ENCODE data around the gene DAB2IP. TPM values are rescaled to one million over a fixed set of nuclear protein-coding genes. Genes with fewer than 3 reads are reported as not detected.

The DAB2IP gene
- total and polyA plus RNA-seq, 2 of the 4 experiments (the other 2 are of a cell fraction), result 5.6 to 17.2 TPM

GRCh38 chr9:121833061-121833460, 181.6 kb downstream of the DAB2IP start:
- Histone ChIP-seq H3K27me3 (ENCODE audit: control insufficient read depth, insufficient read depth, low read length) (no peaks in the 10 kb centered on the region), H3K4me2 (ENCODE audit: low read depth, low read length) (no peak overlapping the region), H4K20me1 (ENCODE audit: insufficient read depth, low read length) (no peaks in the 10 kb centered on the region), H3K79me1 (ENCODE audit: low read depth in 1 of 2, low read length in 2 of 2) (peaks cover 0 to 5% of the 10 kb centered on the region in 2 experiments; a peak in 1 of 4 replicates), H3K4ac (ENCODE audit: low read depth, low read length) (no peak overlapping the region), H4K5ac (ENCODE audit: low read depth, low read length) (no peak overlapping the region), H2BK15ac (ENCODE audit: low read depth, low read length) (no peak overlapping the region), H2AFZ (replicated peaks; ENCODE audit: low read length, poor library complexity) (no peak overlapping the region), H4K8ac (ENCODE audit: low read depth in 2 of 2, low read length in 2 of 2) (no peak overlapping the region), H3K9ac (ENCODE audit: low read depth, low read length) (no peak overlapping the region), H3K18ac (ENCODE audit: low read depth, low read length) (no peak overlapping the region), H3K4me3 (ENCODE audit: insufficient read depth, low read depth, low read length) (no peak overlapping the region), H3K36me3 (ENCODE audit: control insufficient read depth, insufficient read depth, low read length) (no peaks in the 10 kb centered on the region), H2BK20ac (ENCODE audit: low read depth, low read length) (no peak overlapping the region), H3K23ac (ENCODE audit: low read depth, low read length) (no peak overlapping the region), H2BK120ac (ENCODE audit: low read depth, low read length) (no peak overlapping the region), H2BK5ac (ENCODE audit: low read depth, low read length, poor library complexity, severe bottlenecking) (no peak overlapping the region), H3K9me3 (ENCODE audit: control insufficient read depth, insufficient read depth, low read length) (no peaks in the 10 kb centered on the region), H4K91ac (ENCODE audit: insufficient read depth, low read depth, low read length) (no peak overlapping the region), H2AK9ac (replicated peaks; ENCODE audit: low read depth, low read length, poor library complexity) (no peak overlapping the region), H2AK5ac (ENCODE audit: low read depth, low read length) (no peak overlapping the region), H3K14ac (replicated peaks; ENCODE audit: low read depth, low read length) (no peak overlapping the region), H3K4me1 (ENCODE audit: control insufficient read depth, insufficient read depth, low read length) (peaks cover 15% of the 10 kb centered on the region), H3K27ac (ENCODE audit: insufficient read depth, low read length) (no peak overlapping the region), H3K56ac (ENCODE audit: extremely low read depth, insufficient read depth, low read length) (no peak overlapping the region), H3K9me1 (ENCODE audit: insufficient read depth, low read length) (peaks cover 12% of the 10 kb centered on the region)
- no TSS peak for BruUV-seq (replicated peaks)
- dilution Hi-C loops (cut with HindIII; ENCODE audit: low sequenced_read_pairs, unreplicated experiment), result no loop called here
- DNase-seq (no peak), ATAC-seq (ENCODE audit: low read depth) (no peak)
- TF ChIP-seq USF2 (IDR thresholded peaks at IDR 0.05; ENCODE audit: low read depth, low read length) (no peak), NFE2L2 (IDR thresholded peaks at IDR 0.05; ENCODE audit: low read depth, low read length) (no peak), ELK1 (IDR thresholded peaks at IDR 0.05; ENCODE audit: borderline replicate concordance, low read depth, low read length) (no peak), RFX5 (IDR thresholded peaks at IDR 0.05; ENCODE audit: low read depth, low read length) (no peak), MAZ (IDR thresholded peaks at IDR 0.05; ENCODE audit: borderline replicate concordance, low read depth, low read length) (no peak), CEBPB (IDR thresholded peaks at IDR 0.05; ENCODE audit: low read depth, low read length) (no peak), CHD1 (IDR thresholded peaks at IDR 0.05; ENCODE audit: low read depth, low read length) (no peak), MAFK (IDR thresholded peaks at IDR 0.05; ENCODE audit: low read depth, low read length) (no peak), CTCF (conservative IDR thresholded peaks at IDR 0.05; ENCODE audit: low read depth, low read length) (no peak), RAD21 (IDR thresholded peaks at IDR 0.05; ENCODE audit: low read length) (no peak), BHLHE40 (IDR thresholded peaks at IDR 0.05; ENCODE audit: low read depth, low read length) (no peak), FOS (IDR thresholded peaks at IDR 0.05; ENCODE audit: low read depth, low read length) (no peak), SMC3 (IDR thresholded peaks at IDR 0.05; ENCODE audit: low read depth, low read length) (no peak), RCOR1 (IDR thresholded peaks at IDR 0.05; ENCODE audit: insufficient replicate concordance, low read length) (no peak), MXI1 (IDR thresholded peaks at IDR 0.05; ENCODE audit: borderline replicate concordance, low read depth, low read length) (no peak), POLR2A (IDR thresholded peaks at IDR 0.05; ENCODE audit: low read depth, low read length) (no peak)
- in situ Hi-C loops (cut with MboI; ENCODE audit: low sequenced_read_pairs), result no loop called here
- WGBS, 2 experiments (ENCODE audit: extremely low coverage in 2 of 2, insufficient read length in 1 of 2), result no CpG with 5 or more reads among the region's 9 CpGs
- intact Hi-C loops (cut with micrococcal nuclease), result no loop called here
- ChIA-PET CTCF (no interaction called here), POLR2A (ENCODE audit: unreplicated experiment) (no interaction called here)
